ENCODE results near the gene CALM3.

Gene CALM3

DNA sequence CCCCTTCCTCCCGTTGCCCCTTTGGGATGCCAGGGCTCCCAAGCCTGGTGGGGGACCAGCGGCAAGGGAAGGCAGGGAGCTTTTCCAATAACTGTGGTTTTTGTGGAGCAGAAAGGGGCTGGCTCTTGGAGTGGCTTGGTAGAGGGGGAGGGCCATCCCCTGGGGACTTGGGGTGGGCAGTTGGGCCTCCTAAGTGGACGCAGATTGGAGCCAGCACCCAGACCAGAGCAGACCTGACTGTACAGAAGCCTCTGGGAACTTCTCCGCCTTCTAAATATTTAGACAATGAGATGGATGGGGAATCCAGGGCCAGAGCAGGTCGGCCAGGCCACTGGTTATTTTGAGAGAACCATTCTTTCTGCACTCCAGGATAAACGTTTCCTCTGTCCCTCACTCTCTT is 19.6 kb downstream of the CALM3 start:
- peak overlapping the region; percentile 9 for H3K4me3 ChIP-seq (replicated peaks; ENCODE audit: low read depth, low read length)
- TF ChIP-seq CTCF (IDR thresholded peaks at IDR 0.05; ENCODE audit: low read depth, low read length, missing control alignments) = no peak
- no peak for DNase-seq (ENCODE audit: extremely low read depth, low read depth)

- no peak for DNase-seq (ENCODE audit: extremely low read depth, low read depth)
- H3K4me3 ChIP-seq (replicated peaks; ENCODE audit: low read depth, low read length) = peak overlapping the region; percentile 16
- peak; percentile 8 for TF ChIP-seq CTCF (IDR thresholded peaks at IDR 0.05; ENCODE audit: low read depth, low read length, missing control alignments)
These were observed 20.3 kb downstream of the CALM3 start for GRCh38 chr19:46621191-46622117.

DNA sequence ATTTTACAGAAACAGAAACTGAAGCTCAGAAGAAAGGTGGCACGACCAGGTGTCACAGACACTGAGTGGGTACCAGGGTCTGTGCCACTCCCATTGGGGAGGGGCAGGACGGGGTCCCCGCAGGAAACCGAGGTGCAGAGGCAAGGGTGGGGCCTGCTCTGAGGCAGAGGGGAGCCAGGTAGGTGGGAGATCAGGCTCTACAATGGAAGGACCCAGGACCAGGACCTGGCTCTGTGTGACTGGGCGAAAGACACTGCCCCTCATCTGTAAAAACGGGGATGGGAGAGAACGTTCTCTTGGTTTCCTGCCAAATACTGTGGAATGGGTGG is 21.0 kb downstream of the CALM3 start:
- no peak for TF ChIP-seq CTCF (IDR thresholded peaks at IDR 0.05; ENCODE audit: low read depth, low read length, missing control alignments)
- peak overlapping the region; percentile 16 for H3K4me3 ChIP-seq (replicated peaks; ENCODE audit: low read depth, low read length)
- DNase-seq (ENCODE audit: extremely low read depth, low read depth) = no peak

GRCh38 chr19:46623915-46624502 is 22.9 kb downstream of the CALM3 start:
- peak overlapping the region; percentile 48 for H3K4me3 ChIP-seq (replicated peaks; ENCODE audit: low read depth, low read length)
- TF ChIP-seq CTCF (IDR thresholded peaks at IDR 0.05; ENCODE audit: low read depth, low read length, missing control alignments) = no peak
- DNase-seq (ENCODE audit: extremely low read depth, low read depth) = no peak

- TF ChIP-seq CTCF (IDR thresholded peaks at IDR 0.05; ENCODE audit: low read depth, low read length, missing control alignments) = peak; percentile 12
- peak within 1 kb of the TSS; percentile 48 for H3K4me3 ChIP-seq (replicated peaks; ENCODE audit: low read depth, low read length)
- peak; percentile 46 for DNase-seq (ENCODE audit: extremely low read depth, low read depth)
These were observed 24.0 kb downstream of the CALM3 start, which contains the start of gene PTGIR for GRCh38 chr19:46624958-46625661. Gene PTGIR, minus strand, starts transcription at chr19:46625089. Its CDS starts 864 bp downstream, at chr19:46624225.

- no peak for DNase-seq (ENCODE audit: extremely low read depth, low read depth)
- TF ChIP-seq CTCF (IDR thresholded peaks at IDR 0.05; ENCODE audit: low read depth, low read length, missing control alignments) = no peak
- H3K4me3 ChIP-seq (replicated peaks; ENCODE audit: low read depth, low read length) = no peak overlapping the region
These were observed 24.6 kb downstream of the CALM3 start for GRCh38 chr19:46625731-46626130.
